CD4-positive, alpha-beta T cell (primary cell): ENCODE results near the gene DACT3. TPM values are rescaled to one million over a fixed set of nuclear protein-coding genes. Genes with fewer than 3 reads are reported as not detected.

ENCODE experiments used
- ATAC-seq: fragments of 200-7000 bp; cut with Tn5 transposase; one replicate; pipeline ENCODE4 v1.10.0; 2022; ENCODE audit warnings: mild to moderate bottlenecking; ENCODE audit not compliant: poor library complexity
- CTCF ChIA-PET: fragments of 350-600 bp; sonication (Branson Sonifier 250); formaldehyde crosslinking; loops from one replicate; lab custom pipeline; 2021; ENCODE audit warnings: antibody characterized with exemption, inconsistent platforms; lab: Charles Lee
- POLR2A ChIA-PET: fragments of 350-600 bp; sonication (Branson Sonifier 250); formaldehyde crosslinking; loops from one replicate; lab custom pipeline; 2021; ENCODE audit warnings: antibody characterized with exemption, inconsistent platforms; lab: Charles Lee
- DNase-seq, 14 experiments: peaks; one replicate each; pipeline ENCODE4 v3.0.0-alpha.2; 2013 to 2020; ENCODE audit warnings: mixed read lengths in 2 of 14
- H3K27ac ChIP-seq, 2 donors: one replicate each; pipeline versions ENCODE4 v1.5.1 to v1.7.0; 2013; ENCODE audit warnings: low read length in 2 of 2, low read depth in 1 of 2, mild to moderate bottlenecking in 1 of 2
- H3K27me3 ChIP-seq, 2 experiments: 1 replicate in 1 of 2; 2 replicates in 1 of 2; pipeline versions ENCODE4 v1.6.1 to v1.7.0; 2013; ENCODE audit warnings: low read length in 2 of 2, control low read depth in 1 of 2, mild to moderate bottlenecking in 1 of 2, moderate library complexity in 1 of 2; ENCODE audit not compliant: insufficient read depth in 2 of 2, control insufficient read depth in 1 of 2
- H3K36me3 ChIP-seq: one replicate; pipeline ENCODE4 v1.6.1; 2013; ENCODE audit warnings: low read length, control low read depth; ENCODE audit not compliant: insufficient read depth
- H3K4me1 ChIP-seq: one replicate; pipeline ENCODE4 v1.6.1; 2013; ENCODE audit warnings: low read length, control low read depth; ENCODE audit not compliant: insufficient read depth
- H3K4me3 ChIP-seq: one replicate; pipeline ENCODE4 v1.5.1; 2013; ENCODE audit warnings: mild to moderate bottlenecking, low read length, moderate library complexity
- H3K9me3 ChIP-seq, 2 experiments: 1 replicate in 1 of 2; 2 replicates in 1 of 2; pipeline versions ENCODE4 v1.6.1 to v1.7.0; 2013; ENCODE audit warnings: low read length in 2 of 2, mild to moderate bottlenecking in 2 of 2, control low read depth in 1 of 2, moderate library complexity in 1 of 2; ENCODE audit not compliant: control insufficient read depth in 1 of 2, insufficient read depth in 1 of 2
- H3K27ac Mint-ChIP-seq: one replicate; pipeline ENCODE4 v1.8.0; 2020; ENCODE audit warnings: mixed read lengths
- H3K27me3 Mint-ChIP-seq: one replicate; pipeline ENCODE4 v1.8.0; 2021; ENCODE audit warnings: mixed read lengths
- H3K36me3 Mint-ChIP-seq: one replicate; pipeline ENCODE4 v1.8.0; 2021; ENCODE audit warnings: low read depth, mixed read lengths
- H3K4me1 Mint-ChIP-seq: one replicate; pipeline ENCODE4 v1.8.0; 2021; ENCODE audit warnings: low read depth, mixed read lengths
- H3K4me3 Mint-ChIP-seq: one replicate; pipeline ENCODE4 v1.8.0; 2020; ENCODE audit warnings: mild to moderate bottlenecking, mixed read lengths
- H3K9me3 Mint-ChIP-seq: one replicate; pipeline ENCODE4 v1.8.0; 2020; ENCODE audit warnings: mixed read lengths
- CTCF ChIP-seq: fragments of 200-600 bp; IDR thresholded peaks from one replicate; pipeline ENCODE4 v1.8.0; 2022; ENCODE audit warnings: antibody characterized with exemption, mild to moderate bottlenecking
- intact Hi-C, 2 experiments: fragments of 100-400 bp; cut with DNase I in 1 of 2; cut with micrococcal nuclease in 1 of 2; formaldehyde crosslinking; loops; one replicate each; pipeline versions ENCODE4 v1.15.1 to v1.9.0; 2023 to 2025; cut with DNase I, micrococcal nuclease
- total RNA-seq, 174 experiments: library from RNA in 2 of 174; stranded (reverse) in 2 of 174; gene quantifications; one replicate each; pipeline ENCODE4 v1.2.3 and lab custom pipeline; 2021 to 2026

Gene DACT3
- total RNA-seq, 2 experiments from 2014 or later: 0.11 TPM

- ATAC-seq (no peak), DNase-seq (peak in 1 of 14 experiments; percentile 6)
- Histone ChIP-seq H3K4me1 (peaks cover 75% of the 10 kb centered on the region), H3K9me3 (no peaks in the 10 kb centered on the region), H3K27me3 (no peaks in the 10 kb centered on the region), H3K36me3 (peaks cover 56% of the 10 kb centered on the region), H3K4me3 (no peak overlapping the region), H3K27ac (no peak overlapping the region)
- Mint-ChIP-seq H3K4me3 (no peak overlapping the region), H3K9me3 (no peaks in the 10 kb centered on the region), H3K27ac (no peak overlapping the region), H3K4me1 (peaks cover 77% of the 10 kb centered on the region), H3K36me3 (peaks cover 69% of the 10 kb centered on the region), H3K27me3 (no peaks in the 10 kb centered on the region)
- no peak for TF ChIP-seq CTCF
- intact Hi-C loops: loop anchor here in 1 of 2 experiments (10.0 kb wide), 2 partner anchors 427 to 667 kb away; partner anchors contain the start of gene INAFM1
- ChIA-PET POLR2A (interaction anchor here (1.3 kb wide), 1 partner anchor 54 kb away, joined by 4 read pairs; the partner anchor contains the start of gene DACT3), CTCF (interaction anchor here (1.8 kb wide), 1 partner anchor 55 kb away, joined by 5 read pairs; no protein-coding TSS in a partner anchor)
Observed at GRCh38 chr19:46607448-46607841, 53.5 kb downstream of the DACT3 start.

- no peak overlapping the region for H3K4me3 ChIP-seq
- peaks cover 71% of the 10 kb centered on the region for H3K36me3 Mint-ChIP-seq
- peaks cover 73% of the 10 kb centered on the region for H3K4me1 ChIP-seq
- H3K9me3 Mint-ChIP-seq: no peaks in the 10 kb centered on the region
- peaks cover 77% of the 10 kb centered on the region for H3K4me1 Mint-ChIP-seq
- ChIA-PET CTCF (interaction anchor here (1.8 kb wide), 1 partner anchor 55 kb away, joined by 5 read pairs; no protein-coding TSS in a partner anchor), POLR2A (interaction anchor here (1.3 kb wide), 1 partner anchor 54 kb away, joined by 4 read pairs; the partner anchor contains the start of gene DACT3)
- intact Hi-C loops: loop anchor here in 1 of 2 experiments (10.0 kb wide), 2 partner anchors 428 to 668 kb away; partner anchors contain the start of gene INAFM1
- no peak for DNase-seq
- peak overlapping the region; percentile 35 for H3K4me3 Mint-ChIP-seq
- no peak for ATAC-seq
- H3K9me3 ChIP-seq: no peaks in the 10 kb centered on the region
- TF ChIP-seq CTCF: no peak
- peak overlapping the region; percentile 25 for H3K27ac Mint-ChIP-seq
- H3K27ac ChIP-seq: no peak overlapping the region
- peaks cover 56% of the 10 kb centered on the region for H3K36me3 ChIP-seq
- H3K27me3 Mint-ChIP-seq: no peaks in the 10 kb centered on the region
- no peaks in the 10 kb centered on the region for H3K27me3 ChIP-seq
Observed at GRCh38 chr19:46606681-46607447, 54.1 kb downstream of the DACT3 start.

GRCh38 chr19:46606019-46606418 is 55.0 kb downstream of the DACT3 start:
- Mint-ChIP-seq H3K4me3 (peak overlapping the region; percentile 42), H3K9me3 (no peaks in the 10 kb centered on the region), H3K36me3 (peaks cover 71% of the 10 kb centered on the region), H3K27me3 (no peaks in the 10 kb centered on the region), H3K27ac (peak overlapping the region; percentile 55), H3K4me1 (peaks cover 69% of the 10 kb centered on the region)
- Histone ChIP-seq H3K4me1 (peaks cover 68% of the 10 kb centered on the region), H3K27me3 (no peaks in the 10 kb centered on the region), H3K4me3 (no peak overlapping the region), H3K27ac (no peak overlapping the region), H3K9me3 (no peaks in the 10 kb centered on the region), H3K36me3 (peaks cover 56% of the 10 kb centered on the region)
- CTCF ChIA-PET: interaction anchor here (1.8 kb wide), 1 partner anchor 56 kb away, joined by 5 read pairs; no protein-coding TSS in a partner anchor
- POLR2A ChIA-PET: interaction anchor here (1.2 to 1.3 kb wide), 3 partner anchors 9 to 55 kb away, joined by 4 read pairs; partner anchors contain the start of gene DACT3
- intact Hi-C loops: loop anchor here in 1 of 2 experiments (10.0 kb wide), 2 partner anchors 429 to 669 kb away; partner anchors contain the start of gene INAFM1
- TF ChIP-seq CTCF: no peak
- ATAC-seq (no peak), DNase-seq (no peak)
